Tibial nerve (tissue), 4 donors: ENCODE results near the gene IQSEC1.

Experiments
- EP300 ChIP-seq, 2 donors: sonication (generic); formaldehyde crosslinking; IDR thresholded peaks; one replicate each; pipeline ENCODE4 v1.6.1; 2017; ENCODE audit warnings: antibody characterized with exemption in 2 of 2, mild to moderate bottlenecking in 1 of 2
- TF ChIP-seq, protein P1 (sequence below), 5 experiments: fragments of 200-600 bp in 3 of 5; fragments of 450-650 bp in 2 of 5; sonication (generic) in 3 of 5; IDR thresholded peaks; one replicate each; pipeline ENCODE4 v1.5.1; 2016 to 2019; ENCODE audit warnings: antibody characterized with exemption in 5 of 5, mild to moderate bottlenecking in 3 of 5, moderate library complexity in 2 of 5

DNA sequence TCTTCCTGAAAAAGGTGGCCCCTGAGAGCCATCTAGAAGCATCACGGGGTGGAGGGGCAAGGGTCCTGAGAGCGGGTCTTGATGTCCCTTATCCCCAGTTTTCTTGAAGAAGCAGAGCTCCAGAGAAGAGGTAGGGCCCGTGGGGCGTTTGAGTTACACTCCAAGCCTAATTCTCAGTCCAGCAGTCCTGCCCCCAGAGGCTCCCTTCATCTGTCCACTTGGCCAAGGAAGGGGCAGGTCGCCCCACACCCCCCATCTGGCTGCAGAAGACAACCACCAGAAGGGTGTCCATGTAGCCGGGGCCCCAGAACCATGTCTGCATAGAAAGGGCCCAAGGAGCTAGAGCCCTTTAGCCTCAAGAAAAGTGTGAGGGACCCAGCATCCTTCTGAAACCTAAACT is 206.4 kb downstream of the IQSEC1 start:
- no peak for TF ChIP-seq EP300 (IDR thresholded peaks at IDR 0.05)
- TF ChIP-seq, protein P1, sequence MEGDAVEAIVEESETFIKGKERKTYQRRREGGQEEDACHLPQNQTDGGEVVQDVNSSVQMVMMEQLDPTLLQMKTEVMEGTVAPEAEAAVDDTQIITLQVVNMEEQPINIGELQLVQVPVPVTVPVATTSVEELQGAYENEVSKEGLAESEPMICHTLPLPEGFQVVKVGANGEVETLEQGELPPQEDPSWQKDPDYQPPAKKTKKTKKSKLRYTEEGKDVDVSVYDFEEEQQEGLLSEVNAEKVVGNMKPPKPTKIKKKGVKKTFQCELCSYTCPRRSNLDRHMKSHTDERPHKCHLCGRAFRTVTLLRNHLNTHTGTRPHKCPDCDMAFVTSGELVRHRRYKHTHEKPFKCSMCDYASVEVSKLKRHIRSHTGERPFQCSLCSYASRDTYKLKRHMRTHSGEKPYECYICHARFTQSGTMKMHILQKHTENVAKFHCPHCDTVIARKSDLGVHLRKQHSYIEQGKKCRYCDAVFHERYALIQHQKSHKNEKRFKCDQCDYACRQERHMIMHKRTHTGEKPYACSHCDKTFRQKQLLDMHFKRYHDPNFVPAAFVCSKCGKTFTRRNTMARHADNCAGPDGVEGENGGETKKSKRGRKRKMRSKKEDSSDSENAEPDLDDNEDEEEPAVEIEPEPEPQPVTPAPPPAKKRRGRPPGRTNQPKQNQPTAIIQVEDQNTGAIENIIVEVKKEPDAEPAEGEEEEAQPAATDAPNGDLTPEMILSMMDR (IDR thresholded peaks at IDR 0.05) = no peak
